GM06990 (cell line): Measurements from ENCODE around the gene SPDYE4.

Source experiments
- DNase-seq: peaks from one replicate; pipeline ENCODE4 v3.0.0-alpha.2; 2011; ENCODE audit not compliant: insufficient read length; ENCODE audit errors: extremely low read depth
- H3K27me3 ChIP-seq: replicated peaks from 2 replicates; pipeline ENCODE4 v1.6.0; 2011; ENCODE audit warnings: low read length; ENCODE audit not compliant: control insufficient read depth, insufficient read depth
- H3K36me3 ChIP-seq: 2 replicates; pipeline ENCODE4 v1.5.1; 2011; ENCODE audit warnings: low read length; ENCODE audit not compliant: control insufficient read depth, insufficient read depth
- H3K4me3 ChIP-seq: replicated peaks from 2 replicates; pipeline ENCODE4 v1.5.1; 2011; ENCODE audit warnings: low read depth, mild to moderate bottlenecking, control low read depth, low read length
- CTCF ChIP-seq: IDR thresholded peaks from 2 replicates; pipeline ENCODE4 v1.5.1; 2011; ENCODE audit warnings: low read length, control low read depth, mild to moderate bottlenecking, inconsistent platforms; ENCODE audit not compliant: insufficient read depth, poor library complexity, severe bottlenecking

SPDYE4 gene

GRCh38 chr17:8747742-8748141 is 10.6 kb downstream of the SPDYE4 start:
- Histone ChIP-seq H3K27me3 (no peaks in the 10 kb centered on the region), H3K36me3 (no peaks in the 10 kb centered on the region), H3K4me3 (no peak overlapping the region)
- no peak for TF ChIP-seq CTCF
- DNase-seq = no peak

- Histone ChIP-seq H3K36me3 (no peaks in the 10 kb centered on the region), H3K4me3 (peak overlapping the region; percentile 75), H3K27me3 (no peaks in the 10 kb centered on the region)
- no peak for TF ChIP-seq CTCF
- no peak for DNase-seq
Measured at GRCh38 chr17:8746501-8747236, 11.7 kb downstream of the SPDYE4 start.

GRCh38 chr17:8745586-8746500 is 12.5 kb downstream of the SPDYE4 start:
- peak; percentile 59 for TF ChIP-seq CTCF
- Histone ChIP-seq H3K27me3 (no peaks in the 10 kb centered on the region), H3K36me3 (no peaks in the 10 kb centered on the region), H3K4me3 (peak overlapping the region; percentile 75)
- DNase-seq = peak; percentile 78

- H3K27me3 ChIP-seq = no peaks in the 10 kb centered on the region; the same call in 1 of the 2 replicates
- no peaks in the 10 kb centered on the region for H3K36me3 ChIP-seq
- no peak overlapping the region for H3K4me3 ChIP-seq
- no peak for DNase-seq
- no peak for TF ChIP-seq CTCF
Measured at GRCh38 chr17:8744086-8744785, 14.1 kb downstream of the SPDYE4 start.

- Histone ChIP-seq H3K27me3 (no peaks in the 10 kb centered on the region; the same call in 1 of the 2 replicates), H3K36me3 (no peaks in the 10 kb centered on the region), H3K4me3 (no peak overlapping the region)
- TF ChIP-seq CTCF = no peak
- no peak for DNase-seq
Measured at GRCh38 chr17:8742819-8743218, 15.5 kb downstream of the SPDYE4 start.
